ENCODE data around the gene ZC2HC1C. TPM values are rescaled to one million over a fixed set of nuclear protein-coding genes. Genes with fewer than 3 reads are reported as not detected.
"Not testable (repeated sequence)": the region's sequence is repeated elsewhere in the genome, so short reads cannot be mapped to it uniquely, and the experiment has no call there.

ZC2HC1C gene
- total and polyA plus RNA-seq, 2 experiments from 2014 or later = 1.7 to 3.8 TPM

- no peaks in the 10 kb centered on the region for H3K9me2 ChIP-seq (replicated peaks; ENCODE audit: insufficient read depth)
- H3K9me3 ChIP-seq (ENCODE audit: low read depth) = no peaks in the 10 kb centered on the region
- TF ChIP-seq EZH2 (IDR thresholded peaks at IDR 0.05; ENCODE audit: borderline replicate concordance) (no peak), EZH2phosphoT487 (IDR thresholded peaks at IDR 0.05; ENCODE audit: low read depth, severe bottlenecking, unreplicated experiment) (no peak), CTCF (IDR thresholded peaks at IDR 0.05; ENCODE audit: poor library complexity) (no peak)
- peak within 1 kb of the TSS; percentile 91 for H3K27ac ChIP-seq
- H2AFZ ChIP-seq = peak within 1 kb of the TSS; percentile 77
- no peaks in the 10 kb centered on the region for H3K4me1 ChIP-seq (ENCODE audit: insufficient read depth)
- no peaks in the 10 kb centered on the region for H3K27me3 ChIP-seq
- peak within 1 kb of the TSS; percentile 63 for H3K4me3 ChIP-seq
- peak within 1 kb of the TSS; percentile 79 for H3K4me2 ChIP-seq
- WGBS (ENCODE audit: low lambda C conversion rate, missing lambda C conversion rate) = 62% methylated on average over 63 of the region's 76 CpGs
- H3K36me3 ChIP-seq (replicated peaks; ENCODE audit: insufficient read depth, low read depth) = no peaks in the 10 kb centered on the region
- DNase-seq (ENCODE audit: low spot score) = peak; percentile 70
- peaks cover 8% of the 10 kb centered on the region for H3K79me2 ChIP-seq
- H4K20me1 ChIP-seq (ENCODE audit: insufficient read depth, poor library complexity, severe bottlenecking) = no peaks in the 10 kb centered on the region
Observed at GRCh38 chr14:75126679-75127473, 57.4 kb downstream of the ZC2HC1C start, which contains the start of gene NEK9. TSS of gene NEK9 (minus strand) at chr14:75127048. CDS start at chr14:75126921, 127 bp downstream.

GRCh38 chr14:75127474-75127820 is 58.0 kb downstream of the ZC2HC1C start:
- not testable (repeated sequence) for H3K27me3 ChIP-seq; H4K20me1 ChIP-seq (ENCODE audit: insufficient read depth, poor library complexity, severe bottlenecking); H3K79me2 ChIP-seq; H3K9me2 ChIP-seq (replicated peaks; ENCODE audit: insufficient read depth); H3K4me1 ChIP-seq (ENCODE audit: insufficient read depth); H3K9me3 ChIP-seq (ENCODE audit: low read depth); H3K4me3 ChIP-seq; DNase-seq (ENCODE audit: low spot score); H3K36me3 ChIP-seq (replicated peaks; ENCODE audit: insufficient read depth, low read depth)
- Histone ChIP-seq H2AFZ (peak overlapping the region; percentile 77), H3K27ac (peak overlapping the region; percentile 91), H3K4me2 (peak overlapping the region; percentile 79)
- WGBS (ENCODE audit: low lambda C conversion rate, missing lambda C conversion rate) = 91% methylated on average over 16 of the region's 16 CpGs

GRCh38 chr14:75127903-75128595 is 58.6 kb downstream of the ZC2HC1C start:
- no peak for TF ChIP-seq EZH2phosphoT487 (IDR thresholded peaks at IDR 0.05; ENCODE audit: low read depth, severe bottlenecking, unreplicated experiment)
- TF ChIP-seq EZH2 (IDR thresholded peaks at IDR 0.05; ENCODE audit: borderline replicate concordance) = no peak
- TF ChIP-seq CTCF (IDR thresholded peaks at IDR 0.05; ENCODE audit: poor library complexity) = no peak
- H3K4me2 ChIP-seq = peak overlapping the region; percentile 79
- H3K4me1 ChIP-seq (ENCODE audit: insufficient read depth) = no peaks in the 10 kb centered on the region
- no peaks in the 10 kb centered on the region for H4K20me1 ChIP-seq (ENCODE audit: insufficient read depth, poor library complexity, severe bottlenecking)
- H3K36me3 ChIP-seq (replicated peaks; ENCODE audit: insufficient read depth, low read depth) = no peaks in the 10 kb centered on the region
- no peak overlapping the region for H3K4me3 ChIP-seq
- H3K27ac ChIP-seq = no peak overlapping the region
- H3K79me2 ChIP-seq = peaks cover 8% of the 10 kb centered on the region
- no peaks in the 10 kb centered on the region for H3K27me3 ChIP-seq
- H2AFZ ChIP-seq = no peak overlapping the region
- no peak for DNase-seq (ENCODE audit: low spot score)
- no peaks in the 10 kb centered on the region for H3K9me3 ChIP-seq (ENCODE audit: low read depth)
- 92% methylated on average over 10 of the region's 10 CpGs for WGBS (ENCODE audit: low lambda C conversion rate, missing lambda C conversion rate)
- H3K9me2 ChIP-seq (replicated peaks; ENCODE audit: insufficient read depth) = no peaks in the 10 kb centered on the region

- Histone ChIP-seq H3K4me3 (no peak overlapping the region), H4K20me1 (ENCODE audit: insufficient read depth, poor library complexity, severe bottlenecking) (no peaks in the 10 kb centered on the region), H3K79me2 (peaks cover 8% of the 10 kb centered on the region), H2AFZ (no peak overlapping the region), H3K27ac (no peak overlapping the region), H3K36me3 (replicated peaks; ENCODE audit: insufficient read depth, low read depth) (no peaks in the 10 kb centered on the region), H3K4me2 (no peak overlapping the region), H3K27me3 (no peaks in the 10 kb centered on the region), H3K4me1 (ENCODE audit: insufficient read depth) (no peaks in the 10 kb centered on the region), H3K9me2 (replicated peaks; ENCODE audit: insufficient read depth) (no peaks in the 10 kb centered on the region), H3K9me3 (ENCODE audit: low read depth) (no peaks in the 10 kb centered on the region)
- no peak for DNase-seq (ENCODE audit: low spot score)
- TF ChIP-seq EZH2 (IDR thresholded peaks at IDR 0.05; ENCODE audit: borderline replicate concordance) (no peak), EZH2phosphoT487 (IDR thresholded peaks at IDR 0.05; ENCODE audit: low read depth, severe bottlenecking, unreplicated experiment) (no peak), CTCF (IDR thresholded peaks at IDR 0.05; ENCODE audit: poor library complexity) (no peak)
- 93% methylated on average over 5 of the region's 5 CpGs for WGBS (ENCODE audit: low lambda C conversion rate, missing lambda C conversion rate)
Observed at GRCh38 chr14:75128596-75128990, 59.2 kb downstream of the ZC2HC1C start.

Measured in hepatocyte (in vitro differentiated cells).